Activated CD4-positive, alpha-beta T cell treated with anti-CD3 and anti-CD28 coated beads, Interleukin-2, amount 10 ng/mL, durations not matched to agents 24 days and 14 days (primary cell): ENCODE results near the gene BRK1. TPM values are rescaled to one million over a fixed set of nuclear protein-coding genes. Genes with fewer than 3 reads are reported as not detected.
"Not testable (repeated sequence)": the region's sequence is repeated elsewhere in the genome, so short reads cannot be mapped to it uniquely, and the experiment has no call there.

ENCODE experiments used
- DNase-seq: peaks from one replicate; pipeline ENCODE4 v3.0.0; 2022
- H3K27ac Mint-ChIP-seq: one replicate; pipeline ENCODE4 v1.8.0; 2022; ENCODE audit warnings: mild to moderate bottlenecking, mixed read lengths
- H3K27me3 Mint-ChIP-seq: one replicate; pipeline ENCODE4 v1.8.0; 2022; ENCODE audit warnings: mixed read lengths
- H3K36me3 Mint-ChIP-seq: one replicate; pipeline ENCODE4 v1.8.0; 2022; ENCODE audit warnings: low read depth, mild to moderate bottlenecking, mixed read lengths
- H3K4me1 Mint-ChIP-seq: one replicate; pipeline ENCODE4 v1.8.0; 2021; ENCODE audit warnings: mixed read lengths
- H3K4me3 Mint-ChIP-seq: one replicate; pipeline ENCODE4 v1.8.0; 2022; ENCODE audit warnings: mild to moderate bottlenecking, moderate library complexity, mixed read lengths
- H3K9me3 Mint-ChIP-seq: one replicate; pipeline ENCODE4 v1.8.0; 2021; ENCODE audit warnings: mixed read lengths
- intact Hi-C: fragments of 100-400 bp; cut with micrococcal nuclease; formaldehyde crosslinking; loops from one replicate; pipeline ENCODE4 v1.15.1; 2023
- total RNA-seq: library from RNA; stranded (reverse); gene quantifications from 2 replicates; pipeline ENCODE4 v1.2.3, GENCODE V29; 2022

The BRK1 gene
- total RNA-seq, result 98.8 and 99.6 TPM in 2 replicates

- no peaks in the 10 kb centered on the region for H3K9me3 Mint-ChIP-seq
- H3K36me3 Mint-ChIP-seq, result peaks cover 23% of the 10 kb centered on the region
- H3K27me3 Mint-ChIP-seq, result peaks cover 2% of the 10 kb centered on the region
- H3K4me1 Mint-ChIP-seq, result peaks cover 25% of the 10 kb centered on the region
- peak; percentile 97 for DNase-seq
- intact Hi-C loops, result loop anchor here (1.0 to 5.0 kb wide), 6 partner anchors 26 to 323 kb away; partner anchors contain the start of genes ARPC4, CRELD1, SEC13 and TADA3
- peak within 1 kb of the TSS; percentile 98 for H3K4me3 Mint-ChIP-seq
- peak within 1 kb of the TSS; percentile 93 for H3K27ac Mint-ChIP-seq
Measured at GRCh38 chr3:10115326-10116137, at the start of gene BRK1. BRK1 (plus strand) TSS chr3:10115675; CDS start chr3:10115702, 27 bp downstream.

- H3K4me3 Mint-ChIP-seq, intact Hi-C loops, H3K4me1 Mint-ChIP-seq, H3K27me3 Mint-ChIP-seq, H3K9me3 Mint-ChIP-seq, DNase-seq, H3K27ac Mint-ChIP-seq: not testable (repeated sequence)
- H3K36me3 Mint-ChIP-seq, result peaks cover 49% of the 10 kb centered on the region
Measured at GRCh38 chr3:10070077-10070476, 45.4 kb upstream of the BRK1 start.

GRCh38 chr3:10074666-10075065 lies 40.8 kb upstream of the BRK1 start:
- no peaks in the 10 kb centered on the region for H3K9me3 Mint-ChIP-seq
- intact Hi-C loops, result no loop called here
- DNase-seq, result no peak
- H3K27me3 Mint-ChIP-seq, result no peaks in the 10 kb centered on the region
- peaks cover 3% of the 10 kb centered on the region for H3K4me1 Mint-ChIP-seq
- H3K4me3 Mint-ChIP-seq, result no peak overlapping the region
- peaks cover 32% of the 10 kb centered on the region for H3K36me3 Mint-ChIP-seq
- no peak overlapping the region for H3K27ac Mint-ChIP-seq

- no peaks in the 10 kb centered on the region for H3K9me3 Mint-ChIP-seq
- DNase-seq, result no peak
- no peaks in the 10 kb centered on the region for H3K27me3 Mint-ChIP-seq
- H3K4me1 Mint-ChIP-seq, result no peaks in the 10 kb centered on the region
- no peak overlapping the region for H3K27ac Mint-ChIP-seq
- no peak overlapping the region for H3K4me3 Mint-ChIP-seq
- intact Hi-C loops, result no loop called here
- peaks cover 47% of the 10 kb centered on the region for H3K36me3 Mint-ChIP-seq
Measured at GRCh38 chr3:10081871-10082270, 33.6 kb upstream of the BRK1 start.

- Mint-ChIP-seq H3K4me1 (no peaks in the 10 kb centered on the region), H3K27me3 (no peaks in the 10 kb centered on the region), H3K27ac (no peak overlapping the region), H3K9me3 (no peaks in the 10 kb centered on the region), H3K36me3 (peaks cover 44% of the 10 kb centered on the region), H3K4me3 (no peak overlapping the region)
- intact Hi-C loops, result no loop called here
- DNase-seq, result no peak
Measured at GRCh38 chr3:10085738-10086137, 29.7 kb upstream of the BRK1 start.

- Mint-ChIP-seq H3K27me3 (no peaks in the 10 kb centered on the region), H3K4me1 (no peaks in the 10 kb centered on the region), H3K27ac (no peak overlapping the region), H3K4me3 (no peak overlapping the region), H3K9me3 (no peaks in the 10 kb centered on the region), H3K36me3 (peaks cover 43% of the 10 kb centered on the region)
- DNase-seq, result no peak
- intact Hi-C loops, result no loop called here
Measured at GRCh38 chr3:10088256-10088655, 27.2 kb upstream of the BRK1 start.

- Mint-ChIP-seq H3K4me3 (no peak overlapping the region), H3K27ac (no peak overlapping the region), H3K36me3 (peaks cover 44% of the 10 kb centered on the region), H3K27me3 (no peaks in the 10 kb centered on the region), H3K9me3 (no peaks in the 10 kb centered on the region), H3K4me1 (no peaks in the 10 kb centered on the region)
- intact Hi-C loops, result no loop called here
- no peak for DNase-seq
Measured at GRCh38 chr3:10090179-10090578, 25.3 kb upstream of the BRK1 start.

GRCh38 chr3:10090774-10091173 lies 24.7 kb upstream of the BRK1 start:
- peaks cover 42% of the 10 kb centered on the region for H3K36me3 Mint-ChIP-seq

GRCh38 chr3:10091387-10091786 lies 24.1 kb upstream of the BRK1 start:
- H3K4me1 Mint-ChIP-seq, H3K27ac Mint-ChIP-seq, H3K27me3 Mint-ChIP-seq, H3K4me3 Mint-ChIP-seq, DNase-seq, intact Hi-C loops, H3K9me3 Mint-ChIP-seq: not testable (repeated sequence)
- H3K36me3 Mint-ChIP-seq, result peaks cover 43% of the 10 kb centered on the region

More at GRCh38 chr3:10090774-10091173, 24.7 kb upstream of the BRK1 start:
- H3K4me1 Mint-ChIP-seq, H3K9me3 Mint-ChIP-seq, DNase-seq, H3K4me3 Mint-ChIP-seq, intact Hi-C loops, H3K27me3 Mint-ChIP-seq, H3K27ac Mint-ChIP-seq: not testable (repeated sequence)

- peaks cover 46% of the 10 kb centered on the region for H3K36me3 Mint-ChIP-seq
- no peaks in the 10 kb centered on the region for H3K9me3 Mint-ChIP-seq
- DNase-seq, result no peak
- no peaks in the 10 kb centered on the region for H3K27me3 Mint-ChIP-seq
- H3K4me1 Mint-ChIP-seq, result no peaks in the 10 kb centered on the region
- no peak overlapping the region for H3K4me3 Mint-ChIP-seq
- no peak overlapping the region for H3K27ac Mint-ChIP-seq
- intact Hi-C loops, result no loop called here
Measured at GRCh38 chr3:10093678-10094077, 21.8 kb upstream of the BRK1 start.

- H3K36me3 Mint-ChIP-seq, result peaks cover 33% of the 10 kb centered on the region
- H3K4me1 Mint-ChIP-seq, result no peaks in the 10 kb centered on the region
- H3K4me3 Mint-ChIP-seq, result no peak overlapping the region
- no peak overlapping the region for H3K27ac Mint-ChIP-seq
- intact Hi-C loops, result no loop called here
- no peaks in the 10 kb centered on the region for H3K27me3 Mint-ChIP-seq
- no peak for DNase-seq
- no peaks in the 10 kb centered on the region for H3K9me3 Mint-ChIP-seq
Measured at GRCh38 chr3:10099041-10099440, 16.4 kb upstream of the BRK1 start.

GRCh38 chr3:10106919-10107318 lies 8.6 kb upstream of the BRK1 start:
- H3K36me3 Mint-ChIP-seq, result peaks cover 2% of the 10 kb centered on the region
- no peak overlapping the region for H3K4me3 Mint-ChIP-seq
- intact Hi-C loops, result no loop called here
- H3K4me1 Mint-ChIP-seq, result no peaks in the 10 kb centered on the region
- no peak overlapping the region for H3K27ac Mint-ChIP-seq
- H3K27me3 Mint-ChIP-seq, result no peaks in the 10 kb centered on the region
- DNase-seq, result no peak
- H3K9me3 Mint-ChIP-seq, result no peaks in the 10 kb centered on the region

GRCh38 chr3:10108091-10108490 lies 7.4 kb upstream of the BRK1 start, which contains the start of gene FANCD2OS:
FANCD2OS (minus strand) TSS chr3:10108255; CDS start chr3:10104774, 3,481 bp downstream.
- intact Hi-C loops, result no loop called here
- H3K4me1 Mint-ChIP-seq, result no peaks in the 10 kb centered on the region
- no peaks in the 10 kb centered on the region for H3K27me3 Mint-ChIP-seq
- H3K27ac Mint-ChIP-seq, result no peak within 1 kb of the TSS
- no peak within 1 kb of the TSS for H3K4me3 Mint-ChIP-seq
- no peaks in the 10 kb centered on the region for H3K36me3 Mint-ChIP-seq
- DNase-seq, result no peak
- no peaks in the 10 kb centered on the region for H3K9me3 Mint-ChIP-seq

- DNase-seq, result no peak
- peaks cover 29% of the 10 kb centered on the region for H3K36me3 Mint-ChIP-seq
- no peaks in the 10 kb centered on the region for H3K9me3 Mint-ChIP-seq
- peak overlapping the region; percentile 98 for H3K4me3 Mint-ChIP-seq
- intact Hi-C loops, result loop anchor here (5.0 kb wide), 1 partner anchor 184 kb away; the partner anchor contains the start of gene CRELD1
- H3K27ac Mint-ChIP-seq, result peak overlapping the region; percentile 93
- H3K27me3 Mint-ChIP-seq, result peaks cover 2% of the 10 kb centered on the region
- H3K4me1 Mint-ChIP-seq, result peaks cover 30% of the 10 kb centered on the region
Measured at GRCh38 chr3:10116138-10116460, 624 bp downstream of the BRK1 start.
